ENCODE results near the gene REEP3. TPM values are rescaled to one million over a fixed set of nuclear protein-coding genes. Genes with fewer than 3 reads are reported as not detected.

REEP3 gene
- polyA plus RNA-seq, 1 experiment = 8.3 TPM

DNA sequence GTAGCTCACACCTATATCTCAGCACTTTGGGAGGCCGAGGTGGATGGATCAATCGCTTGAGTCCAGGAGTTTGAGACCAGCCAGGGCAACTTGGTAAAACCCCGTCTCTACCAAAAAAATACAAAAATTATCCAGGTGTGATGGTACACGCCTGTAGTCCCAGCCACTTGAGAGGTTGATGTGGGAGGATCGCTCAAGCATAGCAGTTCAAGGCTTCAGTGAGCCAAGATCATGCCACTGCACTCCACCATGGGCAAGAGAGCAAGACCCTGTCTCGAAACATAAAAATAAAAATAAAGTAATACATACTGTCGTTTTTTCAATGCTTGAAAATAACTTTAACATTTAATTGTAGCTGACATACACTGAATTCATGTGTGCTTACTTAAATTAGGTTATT, 57.3 kb downstream of the REEP3 start:
- TF ChIP-seq, protein P1, sequence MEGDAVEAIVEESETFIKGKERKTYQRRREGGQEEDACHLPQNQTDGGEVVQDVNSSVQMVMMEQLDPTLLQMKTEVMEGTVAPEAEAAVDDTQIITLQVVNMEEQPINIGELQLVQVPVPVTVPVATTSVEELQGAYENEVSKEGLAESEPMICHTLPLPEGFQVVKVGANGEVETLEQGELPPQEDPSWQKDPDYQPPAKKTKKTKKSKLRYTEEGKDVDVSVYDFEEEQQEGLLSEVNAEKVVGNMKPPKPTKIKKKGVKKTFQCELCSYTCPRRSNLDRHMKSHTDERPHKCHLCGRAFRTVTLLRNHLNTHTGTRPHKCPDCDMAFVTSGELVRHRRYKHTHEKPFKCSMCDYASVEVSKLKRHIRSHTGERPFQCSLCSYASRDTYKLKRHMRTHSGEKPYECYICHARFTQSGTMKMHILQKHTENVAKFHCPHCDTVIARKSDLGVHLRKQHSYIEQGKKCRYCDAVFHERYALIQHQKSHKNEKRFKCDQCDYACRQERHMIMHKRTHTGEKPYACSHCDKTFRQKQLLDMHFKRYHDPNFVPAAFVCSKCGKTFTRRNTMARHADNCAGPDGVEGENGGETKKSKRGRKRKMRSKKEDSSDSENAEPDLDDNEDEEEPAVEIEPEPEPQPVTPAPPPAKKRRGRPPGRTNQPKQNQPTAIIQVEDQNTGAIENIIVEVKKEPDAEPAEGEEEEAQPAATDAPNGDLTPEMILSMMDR (IDR thresholded peaks at IDR 0.05; ENCODE audit: insufficient read depth, low read depth, low read length) = no peak
- no peak for DNase-seq (ENCODE audit: low read depth)
- no peaks in the 10 kb centered on the region for H3K36me3 ChIP-seq (ENCODE audit: control insufficient read depth, insufficient read depth, low read length)
- ChIA-PET POLR2A (no interaction called here), CTCF (no interaction called here)
- H3K27me3 ChIP-seq (ENCODE audit: control insufficient read depth, insufficient read depth, low read length) = no peaks in the 10 kb centered on the region
- no peak overlapping the region for H3K4me3 ChIP-seq (ENCODE audit: low read depth, low read length)

DNA sequence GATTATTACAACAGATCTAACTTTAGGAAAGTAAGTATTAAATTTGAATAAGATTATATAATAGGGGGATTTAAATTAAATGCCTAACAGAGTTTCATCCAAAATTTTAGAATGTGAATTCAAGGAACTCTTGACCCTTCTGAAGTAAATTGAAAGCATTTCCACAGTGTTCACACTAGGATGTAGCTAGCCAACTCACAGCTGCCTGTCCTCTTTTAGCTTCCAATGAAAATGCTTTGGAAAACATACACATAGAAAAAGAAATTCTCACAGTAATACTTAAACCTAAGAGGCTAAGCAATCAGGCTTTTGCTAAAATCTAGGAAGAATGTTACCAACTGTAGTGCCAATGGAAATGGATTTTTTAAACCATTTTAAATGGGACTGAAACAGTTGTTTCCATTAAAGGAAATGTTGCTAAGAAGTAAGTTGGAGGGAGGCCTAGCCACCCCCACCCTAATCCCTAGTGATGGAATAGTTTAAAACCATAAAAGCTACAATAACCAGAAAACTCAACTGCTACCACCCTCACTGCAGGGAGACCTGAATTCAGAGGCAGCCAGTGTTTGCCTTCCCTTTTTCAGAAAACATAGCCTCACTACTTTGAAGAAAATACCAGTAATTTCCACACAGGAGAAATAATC, 58.3 kb downstream of the REEP3 start:
- Histone ChIP-seq H3K27me3 (ENCODE audit: control insufficient read depth, insufficient read depth, low read length) (no peaks in the 10 kb centered on the region), H3K36me3 (ENCODE audit: control insufficient read depth, insufficient read depth, low read length) (no peaks in the 10 kb centered on the region), H3K4me3 (ENCODE audit: low read depth, low read length) (no peak overlapping the region)
- DNase-seq (ENCODE audit: low read depth) = no peak
- CTCF ChIA-PET = no interaction called here
- POLR2A ChIA-PET = no interaction called here
- TF ChIP-seq, protein P1 (IDR thresholded peaks at IDR 0.05; ENCODE audit: insufficient read depth, low read depth, low read length) = no peak

DNA sequence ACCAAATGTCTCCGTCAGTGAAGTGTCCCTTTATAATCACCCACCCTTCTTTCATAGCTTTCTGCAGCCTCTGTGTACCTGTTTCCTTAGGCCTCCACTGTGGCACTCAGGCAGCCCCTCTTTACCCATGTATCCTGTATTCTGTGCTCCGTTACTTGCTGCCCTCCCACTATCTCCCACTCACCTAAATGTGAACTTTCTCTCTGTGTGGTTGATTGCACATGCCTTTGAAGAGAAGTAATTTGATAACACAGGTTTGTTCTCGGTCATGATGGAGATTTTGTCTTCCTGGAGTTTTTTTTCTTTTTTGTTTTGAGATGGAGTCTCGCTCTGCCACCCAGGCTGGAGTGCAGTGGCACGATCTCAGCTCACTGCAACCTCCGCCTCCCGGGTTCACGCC, 61.5 kb downstream of the REEP3 start:
- no peak for DNase-seq (ENCODE audit: low read depth)
- H3K36me3 ChIP-seq (ENCODE audit: control insufficient read depth, insufficient read depth, low read length) = no peaks in the 10 kb centered on the region
- H3K27me3 ChIP-seq (ENCODE audit: control insufficient read depth, insufficient read depth, low read length) = no peaks in the 10 kb centered on the region
- POLR2A ChIA-PET = no interaction called here
- CTCF ChIA-PET = no interaction called here
- TF ChIP-seq, protein P1 (IDR thresholded peaks at IDR 0.05; ENCODE audit: insufficient read depth, low read depth, low read length) = no peak
- H3K4me3 ChIP-seq (ENCODE audit: low read depth, low read length) = no peak overlapping the region

DNA sequence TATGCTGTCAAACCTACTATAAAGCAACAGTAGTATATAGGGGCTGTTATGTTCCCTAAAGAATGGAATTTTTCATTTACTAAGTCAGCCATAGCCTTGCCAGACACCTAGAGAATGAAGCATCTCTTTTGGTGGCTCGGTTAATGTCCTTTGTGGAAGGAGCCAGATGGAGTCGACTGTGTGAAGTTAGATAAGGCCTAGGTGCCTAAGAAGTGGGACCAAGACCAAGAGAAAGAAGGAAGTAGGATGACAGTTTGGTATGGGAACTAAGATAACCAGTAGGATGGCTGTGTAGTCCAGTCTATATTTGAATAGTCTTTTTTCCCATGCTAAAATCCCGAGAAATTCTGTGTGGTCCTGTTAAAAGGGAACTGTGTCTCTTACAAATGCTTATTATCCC, 62.2 kb downstream of the REEP3 start:
- POLR2A ChIA-PET = no interaction called here
- Histone ChIP-seq H3K4me3 (ENCODE audit: low read depth, low read length) (no peak overlapping the region), H3K36me3 (ENCODE audit: control insufficient read depth, insufficient read depth, low read length) (no peaks in the 10 kb centered on the region), H3K27me3 (ENCODE audit: control insufficient read depth, insufficient read depth, low read length) (no peaks in the 10 kb centered on the region)
- CTCF ChIA-PET = no interaction called here
- no peak for DNase-seq (ENCODE audit: low read depth)
- TF ChIP-seq, protein P1 (IDR thresholded peaks at IDR 0.05; ENCODE audit: insufficient read depth, low read depth, low read length) = no peak

DNA sequence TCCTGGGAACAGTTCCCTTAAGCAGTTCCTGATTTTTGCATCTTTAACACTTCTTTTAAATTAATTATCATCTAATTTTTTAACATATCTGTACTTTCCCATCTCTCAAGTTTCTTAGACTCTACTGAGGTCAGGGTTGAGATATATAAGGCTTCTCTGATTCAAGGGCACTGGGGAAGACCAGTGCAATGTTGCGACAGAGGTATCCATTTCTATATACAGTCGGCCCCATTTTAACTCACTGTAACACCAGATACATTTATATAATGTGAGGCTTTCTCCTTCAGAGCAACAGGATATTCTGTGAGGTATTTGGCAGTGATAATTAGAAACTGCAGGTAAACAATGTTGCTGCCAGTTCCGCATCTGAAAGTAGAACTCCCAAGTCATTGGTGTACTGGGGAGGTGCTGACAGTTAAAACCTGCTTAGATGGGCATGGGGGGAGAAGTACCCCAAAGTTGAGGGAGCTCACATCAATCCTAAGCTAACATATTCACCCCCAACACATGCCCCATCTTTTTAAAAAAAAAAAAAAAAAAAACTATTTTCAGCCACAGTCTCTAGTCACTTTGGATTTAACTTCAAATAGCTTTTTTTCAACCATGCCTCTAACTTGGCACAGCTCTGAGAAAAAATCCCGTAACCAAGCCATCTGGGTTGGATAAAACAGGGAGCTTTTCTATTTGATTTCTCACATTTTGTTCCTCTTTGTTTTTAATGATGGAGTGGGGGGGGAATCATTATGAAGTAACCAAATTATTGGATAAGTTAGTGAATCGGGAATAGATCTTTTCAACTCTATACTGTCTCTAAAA, 62.9 kb downstream of the REEP3 start:
- Histone ChIP-seq H3K36me3 (ENCODE audit: control insufficient read depth, insufficient read depth, low read length) (no peaks in the 10 kb centered on the region), H3K4me3 (ENCODE audit: low read depth, low read length) (no peak overlapping the region)

More for the DNA sequence above, 62.9 kb downstream of the REEP3 start:
- ChIA-PET POLR2A (interaction anchor here (0.6 kb wide), 1 partner anchor 20 kb away, joined by 7 read pairs; no protein-coding TSS in a partner anchor), CTCF (no interaction called here)
- DNase-seq (ENCODE audit: low read depth) = no peak
- TF ChIP-seq, protein P1 (IDR thresholded peaks at IDR 0.05; ENCODE audit: insufficient read depth, low read depth, low read length) = no peak
- H3K27me3 ChIP-seq (ENCODE audit: control insufficient read depth, insufficient read depth, low read length) = no peaks in the 10 kb centered on the region
